ENCODE data around the gene TVP23A. TPM values are rescaled to one million over a fixed set of nuclear protein-coding genes. Genes with fewer than 3 reads are reported as not detected.
"Not testable (repeated sequence)": the region's sequence is repeated elsewhere in the genome, so short reads cannot be mapped to it uniquely, and the experiment has no call there.

The TVP23A gene
- total and polyA plus RNA-seq, 10 donors, result 0.29 to 2.2 (median 0.92) TPM; not detected in 1

GRCh38 chr16:10780628-10781027 is 38.0 kb downstream of the TVP23A start:
- DNase-seq, result no peak
- TF ChIP-seq POLR2AphosphoS5 (IDR thresholded peaks at IDR 0.05) (no peak), CTCF (IDR thresholded peaks at IDR 0.05 in 8 of 11, conservative IDR thresholded peaks at IDR 0.05 in 3 of 11) (no peak), POLR2A (IDR thresholded peaks at IDR 0.05) (no peak)
- Histone ChIP-seq H3K27ac (no peak overlapping the region), H3K4me3 (no peak overlapping the region), H3K27me3 (replicated peaks in 1 of 7) (no peaks in the 10 kb centered on the region), H3K4me1 (peaks cover 0 to 10% (median 0%) of the 10 kb centered on the region in 6 donors), H3K9me3 (no peaks in the 10 kb centered on the region), H3K36me3 (no peaks in the 10 kb centered on the region)
- WGBS, 5 donors, result 74 to 89% (median 85%) methylated on average over 4 of the region's 4 CpGs
- intact Hi-C loops (cut with DNase I; ENCODE audit: low total_unique reads), result no loop called here

GRCh38 chr16:10779908-10780307 is 38.7 kb downstream of the TVP23A start:
- H3K27ac ChIP-seq; H3K36me3 ChIP-seq; H3K27me3 ChIP-seq (replicated peaks in 1 of 7); H3K9me3 ChIP-seq; DNase-seq; intact Hi-C loops (cut with DNase I; ENCODE audit: low total_unique reads); H3K4me3 ChIP-seq: not testable (repeated sequence)
- peaks cover 0 to 10% (median 0%) of the 10 kb centered on the region in 6 donors for H3K4me1 ChIP-seq
- WGBS, 5 donors, result 93 to 98% (median 97%) methylated on average over 6 of the region's 6 CpGs

GRCh38 chr16:10777356-10777755 is 41.2 kb downstream of the TVP23A start:
- WGBS, 5 donors, result 84 to 92% (median 90%) methylated on average over 12 of the region's 12 CpGs
- intact Hi-C loops (cut with DNase I; ENCODE audit: low total_unique reads), result no loop called here
- no peak for DNase-seq

GRCh38 chr16:10776923-10777322 is 41.7 kb downstream of the TVP23A start:
- H3K27me3 ChIP-seq (replicated peaks in 1 of 7); H3K9me3 ChIP-seq; H3K27ac ChIP-seq; DNase-seq; H3K4me3 ChIP-seq; H3K36me3 ChIP-seq; intact Hi-C loops (cut with DNase I; ENCODE audit: low total_unique reads): not testable (repeated sequence)
- peaks cover 0 to 24% (median 7%) of the 10 kb centered on the region in 6 donors for H3K4me1 ChIP-seq
- 61 to 82% (median 78%) methylated on average over 6 of the region's 6 CpGs for WGBS, 5 donors

More at GRCh38 chr16:10777356-10777755, 41.2 kb downstream of the TVP23A start:
- no peaks in the 10 kb centered on the region for H3K9me3 ChIP-seq
- no peak overlapping the region for H3K4me3 ChIP-seq
- H3K27ac ChIP-seq, result no peak overlapping the region
- H3K27me3 ChIP-seq (replicated peaks in 1 of 7), result no peaks in the 10 kb centered on the region
- peaks cover 0 to 19% (median 5%) of the 10 kb centered on the region in 6 donors for H3K4me1 ChIP-seq
- H3K36me3 ChIP-seq, result no peaks in the 10 kb centered on the region
- no peak for TF ChIP-seq CTCF (IDR thresholded peaks at IDR 0.05 in 8 of 11, conservative IDR thresholded peaks at IDR 0.05 in 3 of 11)
- TF ChIP-seq POLR2A (IDR thresholded peaks at IDR 0.05), result no peak
- TF ChIP-seq POLR2AphosphoS5 (IDR thresholded peaks at IDR 0.05), result no peak

GRCh38 chr16:10776280-10776679 is 42.3 kb downstream of the TVP23A start:
- H3K36me3 ChIP-seq, result no peaks in the 10 kb centered on the region
- intact Hi-C loops (cut with DNase I; ENCODE audit: low total_unique reads), result no loop called here
- H3K4me1 ChIP-seq, result peaks cover 0 to 30% (median 11%) of the 10 kb centered on the region in 6 donors
- WGBS, 5 donors, result 53 to 70% (median 56%) methylated on average over 4 of the region's 4 CpGs
- no peak for DNase-seq
- no peak overlapping the region for H3K4me3 ChIP-seq
- H3K27me3 ChIP-seq (replicated peaks in 1 of 7), result no peaks in the 10 kb centered on the region
- H3K27ac ChIP-seq, result no peak overlapping the region
- TF ChIP-seq POLR2A (IDR thresholded peaks at IDR 0.05) (no peak), CTCF (IDR thresholded peaks at IDR 0.05 in 8 of 11, conservative IDR thresholded peaks at IDR 0.05 in 3 of 11) (no peak), POLR2AphosphoS5 (IDR thresholded peaks at IDR 0.05) (no peak)
- no peaks in the 10 kb centered on the region for H3K9me3 ChIP-seq

Data from spleen (tissue), 11 donors.